ENCODE measurements around the gene TSKU. TPM values are rescaled to one million over a fixed set of nuclear protein-coding genes. Genes with fewer than 3 reads are reported as not detected.

The TSKU gene
- total RNA-seq, 2 experiments from 2014 or later: 1.5 to 1.8 TPM

DNA sequence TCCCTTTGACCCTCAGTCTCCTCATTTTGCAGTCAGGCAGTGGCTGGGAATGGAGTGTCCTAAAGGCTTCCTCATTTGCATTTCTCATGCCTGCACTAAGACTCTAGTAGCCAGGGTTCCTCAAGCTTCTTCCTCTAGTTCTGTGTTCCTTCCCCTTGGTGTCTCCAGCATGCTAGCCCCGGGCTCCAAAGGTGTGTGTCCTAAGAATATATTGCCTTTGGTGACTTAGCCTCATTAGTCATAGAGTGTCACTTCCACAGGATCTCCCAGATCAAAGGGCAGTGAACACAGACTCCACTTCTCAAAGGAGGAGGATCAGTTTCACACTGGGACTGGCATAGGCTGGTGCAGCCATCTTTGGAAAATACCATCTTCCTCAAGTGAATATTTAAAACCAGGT lies 56.2 kb downstream of the TSKU start:
- Histone ChIP-seq H3K4me2 (ENCODE audit: low read length) (no peak overlapping the region), H4K20me1 (ENCODE audit: insufficient read depth, low read length) (no peaks in the 10 kb centered on the region), H3K36me3 (ENCODE audit: insufficient read depth, low read length) (no peaks in the 10 kb centered on the region), H3K27ac (ENCODE audit: low read depth, low read length, poor library complexity, severe bottlenecking) (no peak overlapping the region), H3K9me2 (ENCODE audit: insufficient read depth, low read length) (no peaks in the 10 kb centered on the region), H3K9me3 (ENCODE audit: low read length) (no peaks in the 10 kb centered on the region), H3K4me1 (ENCODE audit: insufficient read depth, low read length, poor library complexity, severe bottlenecking) (no peaks in the 10 kb centered on the region), H3K79me2 (ENCODE audit: insufficient read depth, low read depth, low read length) (no peaks in the 10 kb centered on the region), H2AFZ (ENCODE audit: low read length) (no peak overlapping the region), H3K4me3 (ENCODE audit: low read depth, low read length, poor library complexity, severe bottlenecking) (no peak overlapping the region)
- no peak for DNase-seq (ENCODE audit: low spot score)
- intact Hi-C loops (cut with micrococcal nuclease; ENCODE audit: unreplicated experiment): no loop called here
- ChIA-PET CTCF (ENCODE audit: unreplicated experiment) (no interaction called here), POLR2A (no interaction called here)
- TF ChIP-seq, protein P1, sequence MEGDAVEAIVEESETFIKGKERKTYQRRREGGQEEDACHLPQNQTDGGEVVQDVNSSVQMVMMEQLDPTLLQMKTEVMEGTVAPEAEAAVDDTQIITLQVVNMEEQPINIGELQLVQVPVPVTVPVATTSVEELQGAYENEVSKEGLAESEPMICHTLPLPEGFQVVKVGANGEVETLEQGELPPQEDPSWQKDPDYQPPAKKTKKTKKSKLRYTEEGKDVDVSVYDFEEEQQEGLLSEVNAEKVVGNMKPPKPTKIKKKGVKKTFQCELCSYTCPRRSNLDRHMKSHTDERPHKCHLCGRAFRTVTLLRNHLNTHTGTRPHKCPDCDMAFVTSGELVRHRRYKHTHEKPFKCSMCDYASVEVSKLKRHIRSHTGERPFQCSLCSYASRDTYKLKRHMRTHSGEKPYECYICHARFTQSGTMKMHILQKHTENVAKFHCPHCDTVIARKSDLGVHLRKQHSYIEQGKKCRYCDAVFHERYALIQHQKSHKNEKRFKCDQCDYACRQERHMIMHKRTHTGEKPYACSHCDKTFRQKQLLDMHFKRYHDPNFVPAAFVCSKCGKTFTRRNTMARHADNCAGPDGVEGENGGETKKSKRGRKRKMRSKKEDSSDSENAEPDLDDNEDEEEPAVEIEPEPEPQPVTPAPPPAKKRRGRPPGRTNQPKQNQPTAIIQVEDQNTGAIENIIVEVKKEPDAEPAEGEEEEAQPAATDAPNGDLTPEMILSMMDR (conservative IDR thresholded peaks at IDR 0.05; ENCODE audit: low read length): no peak
- TF ChIP-seq EZH2phosphoT487 (IDR thresholded peaks at IDR 0.05; ENCODE audit: borderline replicate concordance, low read depth, low read length): no peak
- no TSS peak for BruUV-seq (replicated peaks)

DNA sequence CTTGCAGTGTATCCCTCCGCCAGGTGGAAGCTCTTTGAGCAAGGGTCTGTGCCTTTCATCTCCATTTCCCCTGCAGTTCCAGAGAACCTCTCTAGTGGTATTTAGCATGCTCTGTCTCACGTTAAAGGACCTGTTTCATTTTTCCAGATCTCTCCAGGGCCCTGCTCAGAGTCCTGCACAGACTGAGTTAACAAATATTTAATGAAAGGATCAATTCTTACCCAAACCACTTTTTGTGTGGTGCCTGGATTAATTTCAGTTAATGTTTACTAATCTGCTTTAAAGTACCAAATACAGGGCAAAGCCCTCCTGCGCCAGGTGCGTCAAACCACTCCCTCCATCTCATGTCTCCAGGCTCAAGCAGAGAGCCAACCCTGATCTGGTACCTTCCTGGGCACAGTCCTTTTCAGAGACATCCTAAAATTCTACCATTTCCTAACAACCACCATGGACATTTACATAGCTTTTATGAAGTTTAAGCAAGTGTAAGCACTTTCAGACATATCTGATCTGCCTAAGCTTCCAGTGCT lies 58.8 kb downstream of the TSKU start:
- no TSS peak for BruUV-seq (replicated peaks)
- Histone ChIP-seq H3K4me2 (ENCODE audit: low read length) (no peak overlapping the region), H2AFZ (ENCODE audit: low read length) (no peak overlapping the region), H3K79me2 (ENCODE audit: insufficient read depth, low read depth, low read length) (no peaks in the 10 kb centered on the region), H3K27ac (ENCODE audit: low read depth, low read length, poor library complexity, severe bottlenecking) (no peak overlapping the region), H3K9me3 (ENCODE audit: low read length) (no peaks in the 10 kb centered on the region), H3K4me3 (ENCODE audit: low read depth, low read length, poor library complexity, severe bottlenecking) (no peak overlapping the region), H4K20me1 (ENCODE audit: insufficient read depth, low read length) (no peaks in the 10 kb centered on the region), H3K9me2 (ENCODE audit: insufficient read depth, low read length) (no peaks in the 10 kb centered on the region), H3K4me1 (ENCODE audit: insufficient read depth, low read length, poor library complexity, severe bottlenecking) (no peaks in the 10 kb centered on the region), H3K36me3 (ENCODE audit: insufficient read depth, low read length) (no peaks in the 10 kb centered on the region)
- intact Hi-C loops (cut with micrococcal nuclease; ENCODE audit: unreplicated experiment): no loop called here
- ChIA-PET POLR2A (no interaction called here), CTCF (ENCODE audit: unreplicated experiment) (no interaction called here)
- DNase-seq (ENCODE audit: low spot score): no peak
- TF ChIP-seq, protein P1 (conservative IDR thresholded peaks at IDR 0.05; ENCODE audit: low read length): no peak
- no peak for TF ChIP-seq EZH2phosphoT487 (IDR thresholded peaks at IDR 0.05; ENCODE audit: borderline replicate concordance, low read depth, low read length)

DNA sequence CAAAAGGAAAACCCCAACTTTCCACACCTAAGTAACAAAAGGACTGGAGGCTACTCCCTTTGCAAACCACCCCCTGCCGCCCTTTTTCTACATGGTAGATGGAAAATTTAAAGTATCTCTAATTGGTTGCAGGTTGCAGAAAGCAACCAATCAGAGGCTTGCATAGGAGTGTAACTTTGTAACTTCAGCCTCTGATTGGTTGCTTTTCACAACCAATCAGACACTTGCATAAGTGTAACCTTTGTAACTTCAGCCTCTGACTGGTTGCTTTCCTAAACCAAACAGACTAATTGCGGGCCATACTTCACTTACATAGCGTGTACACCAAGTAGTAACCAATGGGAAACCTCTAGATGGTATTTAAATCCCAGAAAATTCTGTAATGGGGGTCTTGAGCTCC lies 60.8 kb downstream of the TSKU start:
- TF ChIP-seq, protein P1 (conservative IDR thresholded peaks at IDR 0.05; ENCODE audit: low read length): no peak
- no peak for TF ChIP-seq EZH2phosphoT487 (IDR thresholded peaks at IDR 0.05; ENCODE audit: borderline replicate concordance, low read depth, low read length)
- no peaks in the 10 kb centered on the region for H3K4me1 ChIP-seq (ENCODE audit: insufficient read depth, low read length, poor library complexity, severe bottlenecking)
- no peaks in the 10 kb centered on the region for H3K36me3 ChIP-seq (ENCODE audit: insufficient read depth, low read length)
- H3K79me2 ChIP-seq (ENCODE audit: insufficient read depth, low read depth, low read length): no peaks in the 10 kb centered on the region
- intact Hi-C loops (cut with micrococcal nuclease; ENCODE audit: unreplicated experiment): no loop called here
- H3K9me2 ChIP-seq (ENCODE audit: insufficient read depth, low read length): no peaks in the 10 kb centered on the region
- no peak overlapping the region for H3K4me3 ChIP-seq (ENCODE audit: low read depth, low read length, poor library complexity, severe bottlenecking)
- H3K9me3 ChIP-seq (ENCODE audit: low read length): no peaks in the 10 kb centered on the region
- no peak overlapping the region for H3K27ac ChIP-seq (ENCODE audit: low read depth, low read length, poor library complexity, severe bottlenecking)
- H4K20me1 ChIP-seq (ENCODE audit: insufficient read depth, low read length): no peaks in the 10 kb centered on the region
- POLR2A ChIA-PET: interaction anchor here (0.6 kb wide), 1 partner anchor 44 kb away, joined by 3 read pairs; no protein-coding TSS in a partner anchor
- no TSS peak for BruUV-seq (replicated peaks)
- H2AFZ ChIP-seq (ENCODE audit: low read length): no peak overlapping the region
- DNase-seq (ENCODE audit: low spot score): no peak
- CTCF ChIA-PET (ENCODE audit: unreplicated experiment): no interaction called here
- no peak overlapping the region for H3K4me2 ChIP-seq (ENCODE audit: low read length)

All from OCI-LY7 (cell line).